Stimulated activated CD4-positive, alpha-beta T cell treated with anti-CD3 and anti-CD28 coated beads, Interleukin-12 subunit alpha, Interleukin-12 subunit beta, amount 100 ng/mL, for 24 hours (primary cell): ENCODE results near the gene SCGB1C1.
"Not testable (repeated sequence)": the region's sequence is repeated elsewhere in the genome, so short reads cannot be mapped to it uniquely, and the experiment has no call there.

Experiments used
- DNase-seq, 2 experiments: peaks; one replicate each; pipeline ENCODE4 v3.0.0-alpha.2; 2020; ENCODE audit warnings: low read depth in 2 of 2

Gene SCGB1C1

GRCh38 chr11:192674-193128 is at the start of gene SCGB1C1:
TSS of gene SCGB1C1 (plus strand) at chr11:193078. CDS start at chr11:193100, 22 bp downstream.
- DNase-seq, result not testable (repeated sequence)

- DNase-seq, result not testable (repeated sequence)
Measured at GRCh38 chr11:180242-180641, 12.6 kb upstream of the SCGB1C1 start.

- DNase-seq, result not testable (repeated sequence)
Measured at GRCh38 chr11:189200-189783, 3.6 kb upstream of the SCGB1C1 start.

GRCh38 chr11:189843-190311 is 3.0 kb upstream of the SCGB1C1 start:
- DNase-seq, result not testable (repeated sequence)

GRCh38 chr11:190546-190945 is 2.3 kb upstream of the SCGB1C1 start:
- not testable (repeated sequence) for DNase-seq

GRCh38 chr11:191490-192478 is 1.1 kb upstream of the SCGB1C1 start:
- DNase-seq, result not testable (repeated sequence)

- DNase-seq, result not testable (repeated sequence)
Measured at GRCh38 chr11:193481-193880, 603 bp downstream of the SCGB1C1 start.

- no peak for DNase-seq
Measured at GRCh38 chr11:196786-197731, 4.2 kb downstream of the SCGB1C1 start.

- no peak for DNase-seq
Measured at GRCh38 chr11:197741-198235, 4.9 kb downstream of the SCGB1C1 start.

GRCh38 chr11:198236-198806 is 5.4 kb downstream of the SCGB1C1 start:
- DNase-seq, result no peak

GRCh38 chr11:199004-199581 is 6.2 kb downstream of the SCGB1C1 start:
- no peak for DNase-seq

GRCh38 chr11:199782-200181 is 6.9 kb downstream of the SCGB1C1 start:
- no peak for DNase-seq

- no peak for DNase-seq
Measured at GRCh38 chr11:200224-201003, 7.5 kb downstream of the SCGB1C1 start.

- no peak for DNase-seq
Measured at GRCh38 chr11:201966-202365, 9.1 kb downstream of the SCGB1C1 start.

GRCh38 chr11:202490-202889 is 9.6 kb downstream of the SCGB1C1 start:
- DNase-seq, result no peak

GRCh38 chr11:203056-203944 is 10.4 kb downstream of the SCGB1C1 start:
- no peak for DNase-seq

GRCh38 chr11:203945-204586 is 11.2 kb downstream of the SCGB1C1 start:
- DNase-seq, result no peak

- DNase-seq, result no peak
Measured at GRCh38 chr11:204587-205109, 11.8 kb downstream of the SCGB1C1 start.
